ENCODE data around the gene TBCK. TPM values are rescaled to one million over a fixed set of nuclear protein-coding genes. Genes with fewer than 3 reads are reported as not detected.
"Not testable (repeated sequence)": the region's sequence is repeated elsewhere in the genome, so short reads cannot be mapped to it uniquely, and the experiment has no call there.

TBCK gene
- total RNA-seq, 1 donor from 2014 or later = 79.6 TPM

GRCh38 chr4:106222548-106222947, 93.5 kb downstream of the TBCK start:
- DNase-seq (ENCODE audit: low read depth) = no peak

DNA sequence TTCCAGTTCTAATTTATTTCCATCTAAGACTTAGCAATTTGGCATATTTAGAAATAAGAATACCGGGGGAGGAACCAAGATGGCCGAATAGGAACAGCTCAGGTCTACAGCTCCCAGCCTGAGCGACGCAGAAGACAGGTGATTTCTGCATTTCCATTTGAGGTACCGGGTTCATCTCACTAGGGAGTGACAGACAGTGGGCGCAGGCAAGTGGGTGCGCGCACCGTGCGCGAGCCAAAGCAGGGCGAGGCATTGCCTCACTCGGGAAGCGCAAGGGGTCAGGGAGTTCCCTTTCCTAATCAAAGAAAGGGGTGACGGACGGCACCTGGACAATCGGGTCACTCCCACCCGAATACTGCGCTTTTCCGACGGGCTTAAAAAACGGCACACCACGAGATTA, 102.7 kb downstream of the TBCK start:
- not testable (repeated sequence) for DNase-seq (ENCODE audit: low read depth)

DNA sequence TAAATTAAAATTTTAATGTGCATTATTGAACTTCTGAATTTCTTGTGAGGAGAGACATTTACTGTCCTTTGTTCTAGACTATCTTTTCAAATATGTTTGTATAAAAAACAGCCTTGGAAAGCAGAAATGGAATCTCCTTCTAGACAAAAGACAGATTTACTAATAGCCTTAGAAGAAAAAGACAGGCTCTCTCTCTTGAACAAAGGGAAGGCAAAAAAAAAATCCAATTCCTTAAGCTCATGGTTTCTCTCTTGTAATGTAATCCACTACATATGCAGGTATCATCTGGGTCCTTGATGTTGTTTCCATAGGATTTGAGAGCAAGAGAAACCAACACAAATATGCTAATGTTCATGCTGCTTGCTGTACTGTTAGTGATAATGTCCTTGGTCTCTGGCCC, 106.0 kb downstream of the TBCK start:
- no peak for DNase-seq (ENCODE audit: low read depth)

DNA sequence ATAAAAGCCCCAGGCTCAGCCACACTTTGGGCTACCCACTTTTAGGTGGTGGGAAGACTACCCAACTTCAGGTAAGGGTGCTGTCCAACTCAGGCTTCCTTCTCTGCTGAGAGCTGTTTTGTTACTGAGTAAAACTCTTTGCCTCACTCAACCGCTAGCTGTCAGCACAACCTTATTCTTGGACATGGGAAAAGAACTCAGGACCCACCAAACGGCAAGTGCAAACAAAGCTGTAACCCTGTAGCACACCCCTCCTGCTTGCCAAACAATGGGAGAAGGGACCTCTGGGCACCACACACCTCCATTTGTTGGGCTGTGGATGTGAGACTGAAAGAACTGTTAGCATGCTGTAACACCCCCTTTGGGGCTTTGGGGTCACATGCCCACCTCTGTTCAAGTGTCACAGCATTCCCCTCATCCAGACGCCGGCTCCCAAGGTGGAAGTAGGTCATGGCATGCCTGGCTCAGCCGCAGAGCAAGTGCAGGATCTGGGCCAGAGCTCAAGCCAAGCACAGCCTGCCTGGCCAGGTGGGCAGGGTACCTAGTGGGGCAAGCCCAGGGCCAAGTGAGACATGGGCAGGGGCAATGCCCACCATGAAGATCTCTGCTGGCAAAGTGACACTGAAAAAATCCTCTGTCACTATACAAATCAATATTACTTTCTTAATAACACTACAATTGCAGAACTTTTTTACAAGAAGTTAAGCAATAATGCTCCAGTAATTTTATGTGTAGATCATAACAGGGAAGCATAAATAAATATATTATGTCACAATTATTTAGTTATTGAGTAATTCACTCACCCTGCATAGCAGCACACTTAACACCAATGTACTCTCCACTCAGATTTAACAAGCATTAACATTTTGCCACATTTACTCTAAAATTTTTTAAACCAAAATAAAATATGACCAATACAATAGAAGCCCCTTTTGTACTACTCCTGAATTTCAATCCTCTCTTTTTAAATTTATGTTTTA, 107.2 kb downstream of the TBCK start:
- no peak for DNase-seq (ENCODE audit: low read depth)

DNA sequence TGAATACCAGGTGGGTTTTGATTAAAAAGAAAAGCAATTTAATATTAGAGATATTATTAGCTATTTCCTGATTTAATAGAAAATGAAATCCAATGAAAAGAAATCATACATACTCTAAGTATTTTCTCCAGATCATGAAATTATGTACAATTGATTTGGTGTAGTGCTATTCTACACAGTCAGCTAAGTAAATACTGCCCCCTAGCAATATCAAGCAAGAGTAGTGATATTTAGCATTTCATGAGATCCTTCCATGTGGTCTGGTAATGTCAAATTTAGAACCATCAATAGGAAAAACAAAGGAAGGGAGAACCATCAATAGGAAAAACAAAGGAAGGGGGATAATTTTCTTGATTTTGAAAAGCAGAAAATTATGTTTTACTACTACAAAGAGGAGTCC, 114.6 kb downstream of the TBCK start:
- peak; percentile 47 for DNase-seq (ENCODE audit: low read depth)

GRCh38 chr4:106195435-106195950, 120.5 kb downstream of the TBCK start:
- no peak for DNase-seq (ENCODE audit: low read depth)

DNA sequence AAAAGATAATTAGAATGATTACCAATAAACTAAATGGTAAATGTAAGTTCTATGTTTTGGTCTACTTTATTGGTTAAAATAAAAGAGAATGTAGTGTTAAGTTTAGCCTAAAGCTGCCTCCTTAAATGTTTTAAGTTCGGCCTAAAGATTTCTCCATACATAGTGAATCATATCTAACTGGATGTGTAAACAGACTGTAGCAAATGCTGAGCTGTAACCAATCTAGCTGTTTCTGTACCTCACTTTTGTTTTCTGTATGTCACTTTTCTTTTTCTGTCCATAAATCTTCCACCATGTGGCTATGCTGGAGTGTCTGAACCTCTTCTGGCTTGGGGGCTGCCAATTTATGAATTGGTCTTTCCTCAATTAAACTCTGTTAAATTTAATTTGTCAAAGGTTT, 121.2 kb downstream of the TBCK start:
- no peak for DNase-seq (ENCODE audit: low read depth)

GRCh38 chr4:106192131-106192530, 123.9 kb downstream of the TBCK start:
- DNase-seq (ENCODE audit: low read depth) = no peak

- no peak for DNase-seq (ENCODE audit: low read depth)
Measured at GRCh38 chr4:106186201-106186600, 129.8 kb downstream of the TBCK start.

DNA sequence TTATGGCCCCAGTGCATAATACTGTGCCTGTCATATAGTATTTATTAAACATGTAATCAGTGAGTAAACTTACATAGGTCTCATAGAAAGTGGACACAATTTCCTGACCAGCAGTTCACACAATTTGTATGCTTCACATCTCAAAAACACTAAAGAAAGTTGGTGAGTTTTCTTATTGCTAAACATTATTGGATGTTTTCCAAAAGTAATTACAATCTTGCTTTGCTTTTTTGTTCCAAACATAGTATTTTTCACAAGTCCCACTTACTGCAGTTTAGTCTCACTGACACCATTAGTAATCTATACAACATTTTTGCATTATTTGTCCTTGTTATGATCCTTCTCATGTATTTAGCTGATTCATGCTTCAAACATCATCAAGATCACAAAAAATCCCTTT, 132.5 kb downstream of the TBCK start:
- DNase-seq (ENCODE audit: low read depth) = no peak

DNA sequence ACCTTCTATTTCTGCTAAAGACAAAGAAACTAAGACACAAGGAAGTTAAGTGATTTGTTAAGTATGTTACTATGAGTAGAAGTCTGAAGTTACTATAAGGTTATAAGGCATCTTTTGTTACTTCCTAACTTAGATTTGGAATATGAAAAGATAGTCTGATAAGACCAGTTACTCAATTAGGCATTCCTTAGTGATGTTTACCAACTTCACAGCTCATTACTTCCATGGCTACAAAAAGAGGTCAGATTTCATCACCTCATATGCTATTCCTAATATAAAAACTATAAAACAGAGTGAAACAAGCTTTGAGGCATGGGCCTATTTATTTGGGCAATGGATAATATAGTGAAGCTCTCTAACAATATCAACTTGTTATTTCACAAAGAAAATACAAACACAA, 143.1 kb downstream of the TBCK start:
- DNase-seq (ENCODE audit: low read depth) = peak; percentile 14

GRCh38 chr4:106165351-106166010, 150.5 kb downstream of the TBCK start:
- DNase-seq (ENCODE audit: low read depth) = no peak

DNA sequence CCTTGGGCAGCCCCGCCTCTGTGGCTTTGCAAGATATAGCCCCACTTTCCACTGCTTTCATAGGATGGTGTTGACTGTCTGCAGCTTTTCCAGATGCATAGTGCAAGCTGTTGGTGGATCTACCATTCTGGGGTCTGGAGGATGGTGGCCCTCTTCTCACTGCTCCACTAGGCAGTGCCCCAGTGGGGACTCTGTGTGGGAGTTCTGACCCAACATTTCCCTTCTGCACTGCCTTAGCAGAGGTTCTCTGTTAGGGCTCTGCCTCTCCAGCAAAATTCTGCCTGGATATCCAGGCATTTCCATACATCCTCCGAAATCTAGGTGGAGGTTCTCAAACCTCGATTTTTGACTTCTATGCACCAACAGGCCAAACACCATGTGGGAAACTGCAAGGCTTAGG, 153.7 kb downstream of the TBCK start:
- no peak for DNase-seq (ENCODE audit: low read depth)

- no peak for DNase-seq (ENCODE audit: low read depth)
Measured at GRCh38 chr4:106160560-106160959, 155.4 kb downstream of the TBCK start.

DNA sequence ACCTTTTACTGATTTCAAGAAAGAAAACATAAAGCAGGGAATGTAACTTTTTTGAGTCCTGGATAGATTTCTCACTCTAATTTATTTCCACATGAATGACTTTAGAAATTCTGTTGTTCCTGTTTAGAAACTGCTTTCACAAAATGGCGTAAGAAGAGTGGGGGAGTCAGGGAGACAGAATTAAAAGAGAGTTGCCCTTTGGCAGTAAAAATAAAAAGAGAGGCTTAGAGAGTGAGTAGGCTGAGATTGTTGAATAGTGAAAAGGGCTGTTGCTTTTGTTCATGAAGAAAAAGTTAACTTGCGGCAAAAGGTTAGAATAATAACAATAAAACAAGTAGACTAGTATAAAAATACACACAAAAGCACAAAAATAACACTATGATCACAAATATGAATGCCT, 166.1 kb downstream of the TBCK start:
- no peak for DNase-seq (ENCODE audit: low read depth)

GRCh38 chr4:106149026-106149425, 167.0 kb downstream of the TBCK start:
- DNase-seq (ENCODE audit: low read depth) = no peak

GRCh38 chr4:106142616-106143127, 173.3 kb downstream of the TBCK start:
- no peak for DNase-seq (ENCODE audit: low read depth)

GRCh38 chr4:106140601-106141000, 175.4 kb downstream of the TBCK start:
- peak; percentile 2 for DNase-seq (ENCODE audit: low read depth)

GRCh38 chr4:106136777-106137331, 179.2 kb downstream of the TBCK start:
- no peak for DNase-seq (ENCODE audit: low read depth)

DNA sequence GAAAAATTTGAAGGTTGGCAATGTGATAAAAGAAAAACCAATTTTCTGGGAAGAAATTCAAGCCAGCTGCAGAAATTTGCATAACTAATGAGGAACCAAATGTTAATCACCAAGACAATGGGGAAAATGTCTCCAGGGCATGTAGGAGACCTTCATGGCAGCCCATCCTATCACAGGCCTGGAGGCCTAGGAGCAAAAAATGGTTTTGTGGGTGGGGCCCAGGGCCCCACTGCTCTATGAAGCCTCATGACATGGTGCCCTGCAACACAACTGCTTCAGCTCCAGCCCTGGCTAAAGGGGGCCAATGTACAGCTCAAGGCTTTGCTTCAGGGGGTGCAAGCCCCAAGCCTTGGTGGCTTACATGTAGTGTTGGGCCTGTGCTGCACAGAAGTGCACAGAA, 184.0 kb downstream of the TBCK start:
- no peak for DNase-seq (ENCODE audit: low read depth)

DNA sequence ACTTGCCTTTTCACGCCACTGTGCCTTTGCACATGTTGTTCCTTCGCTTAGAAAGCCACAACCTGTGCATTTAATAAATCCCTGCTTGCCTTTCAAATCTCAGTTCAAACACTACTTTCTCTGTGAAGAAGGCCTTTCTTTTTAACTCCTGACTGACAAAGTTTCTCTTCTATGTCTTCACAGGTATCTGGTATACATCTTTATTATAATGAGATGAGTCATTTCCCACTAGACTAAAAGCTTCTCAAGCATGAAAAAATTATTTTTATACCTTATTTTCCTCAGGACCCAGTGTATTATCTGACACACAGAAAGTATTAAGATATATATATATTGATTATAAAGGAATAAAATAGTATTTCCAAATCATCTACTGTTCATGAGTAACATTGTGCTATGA, 189.9 kb downstream of the TBCK start:
- peak; percentile 1 for DNase-seq (ENCODE audit: low read depth)

DNA sequence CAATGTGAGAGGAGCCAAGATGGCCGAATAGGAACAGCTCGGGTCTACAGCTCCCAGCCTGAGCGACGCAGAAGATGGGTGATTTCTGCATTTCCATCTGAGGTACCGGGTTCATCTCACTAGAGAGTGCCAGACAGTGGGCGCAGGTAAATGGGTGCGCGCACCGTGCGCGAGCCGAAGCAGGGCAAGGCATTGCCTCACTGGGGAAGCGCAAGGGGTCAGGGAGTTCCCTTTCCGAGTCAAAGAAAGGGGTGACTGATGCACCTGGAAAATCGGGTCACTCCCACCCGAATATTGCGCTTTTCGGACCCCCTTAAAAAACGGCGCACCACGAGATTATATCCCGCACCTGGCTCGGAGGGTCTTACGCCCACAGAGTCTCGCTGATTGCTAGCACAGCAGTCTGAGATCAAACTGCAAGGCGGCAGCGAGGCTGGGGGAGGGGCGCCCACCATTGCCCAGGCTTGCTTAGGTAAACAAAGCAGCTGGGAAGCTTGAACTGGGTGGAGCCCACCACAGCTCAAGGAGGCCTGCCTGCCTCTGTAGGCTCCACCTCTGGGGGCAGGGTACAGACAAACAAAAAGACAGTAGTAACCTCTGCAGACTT, 196.0 kb downstream of the TBCK start:
- not testable (repeated sequence) for DNase-seq (ENCODE audit: low read depth)

Measured in renal cortical epithelial cell (primary cell).